ENCODE measurements around the gene CPT1C. TPM values are rescaled to one million over a fixed set of nuclear protein-coding genes. Genes with fewer than 3 reads are reported as not detected.

CPT1C gene
- total RNA-seq, 4 donors from 2014 or later, result 1.8 to 5.9 (median 4.8) TPM

- ATAC-seq (ENCODE audit: low FRiP score), result no peak
- TF ChIP-seq CTCF (IDR thresholded peaks at IDR 0.05), result no peak
- DNase-seq (ENCODE audit: low spot score), result no peak
Observed at GRCh38 chr19:49761249-49761624, 70.3 kb downstream of the CPT1C start.

- TF ChIP-seq CTCF (IDR thresholded peaks at IDR 0.05), result no peak
- ATAC-seq (ENCODE audit: low FRiP score) (no peak), DNase-seq (ENCODE audit: low spot score) (no peak)
Observed at GRCh38 chr19:49761625-49762311, 70.9 kb downstream of the CPT1C start.

- ATAC-seq (ENCODE audit: low FRiP score) (no peak), DNase-seq (ENCODE audit: low spot score) (no peak)
- no peak for TF ChIP-seq CTCF (IDR thresholded peaks at IDR 0.05)
Observed at GRCh38 chr19:49763230-49763629, 72.3 kb downstream of the CPT1C start, which contains the start of gene TSKS. TSS of gene TSKS (minus strand) at chr19:49763306. CDS start at chr19:49763247, 59 bp downstream.

Small RNA genes within 50 kb of the gene (small RNA-seq; reads per million reads assigned to genes)
- gene MIR5088, result not detected

Other genes starting within 250 kb of the CPT1C start
- gene SLC17A7, start 249.6 kb upstream of the CPT1C start, total RNA-seq, result 1 to 10 TPM in 3 of 4 donors, under 1 TPM in 1; 0.48 to 6.3 (median 1.0) TPM
- gene PIH1D1, start 239.3 kb upstream of the CPT1C start, total RNA-seq, result 10 to 100 TPM; 52.7 to 87.4 (median 75.7) TPM
- 10 to 100 TPM; 20.3 to 48.1 (median 34.6) TPM for gene ALDH16A1, start 237.9 kb upstream of the CPT1C start, total RNA-seq
- 10 to 100 TPM in 1 of 4 donors, 1 to 10 TPM in 3; 2.3 to 11.2 (median 2.6) TPM for gene FLT3LG, start 216.9 kb upstream of the CPT1C start, total RNA-seq
- 1,000 to 10,000 TPM; 2,551 to 3,862 (median 3,160) TPM for gene RPL13A, start 203.5 kb upstream of the CPT1C start, total RNA-seq
- 1,000 to 10,000 TPM; 3,715 to 4,750 (median 4,286) TPM for gene RPS11, start 194.7 kb upstream of the CPT1C start, total RNA-seq
- 100 to 1,000 TPM; 314 to 479 (median 337) TPM for gene FCGRT, start 178.5 kb upstream of the CPT1C start, total RNA-seq
- 10 to 100 TPM; 23.7 to 70.1 (median 26.9) TPM for gene RCN3, start 163.1 kb upstream of the CPT1C start, total RNA-seq
- gene NOSIP, start 110.6 kb upstream of the CPT1C start, total RNA-seq, result 10 to 100 TPM; 36.9 to 70.8 (median 46.4) TPM
- 1 to 10 TPM in 2 of 4 donors, under 1 TPM in 1, not detected in 1; 0.79 to 5.2 (median 2.3) TPM for gene PRRG2, start 109.8 kb upstream of the CPT1C start, total RNA-seq
- 10 to 100 TPM in 1 of 4 donors, 1 to 10 TPM in 3; 3.3 to 11.3 (median 4.1) TPM for gene PRR12, start 99.9 kb upstream of the CPT1C start, total RNA-seq
- gene RRAS, start 51.0 kb upstream of the CPT1C start, total RNA-seq, result 10 to 100 TPM; 72.2 to 91.0 (median 76.8) TPM
- 10 to 100 TPM in 2 of 4 donors, 1 to 10 TPM in 2; 8.8 to 13.6 (median 11.5) TPM for gene SCAF1, start 48.9 kb upstream of the CPT1C start, total RNA-seq
- 10 to 100 TPM; 32.4 to 62.7 (median 36.4) TPM for gene IRF3, start 25.3 kb upstream of the CPT1C start, total RNA-seq
- gene BCL2L12, start 25.2 kb upstream of the CPT1C start, total RNA-seq, result 1 to 10 TPM; 3.6 to 9.2 (median 5.9) TPM
- 100 to 1,000 TPM; 150 to 250 (median 170) TPM for gene PRMT1, start 13.8 kb upstream of the CPT1C start, total RNA-seq
- gene ADM5, start 1.5 kb upstream of the CPT1C start, total RNA-seq, result 1 to 10 TPM; 1.2 to 3.4 (median 2.3) TPM
- 10 to 100 TPM in 1 of 4 donors, under 1 TPM in 3; 0.36 to 14.2 (median 0.44) TPM for gene TSKS, start 72.2 kb downstream of the CPT1C start, total RNA-seq
- 10 to 100 TPM; 63.9 to 88.0 (median 72.4) TPM for gene AP2A1, start 75.9 kb downstream of the CPT1C start, total RNA-seq
- gene FUZ, start 122.2 kb downstream of the CPT1C start, total RNA-seq, result 10 to 100 TPM; 10.2 to 20.3 (median 17.0) TPM
- gene MED25, start 127.2 kb downstream of the CPT1C start, total RNA-seq, result 10 to 100 TPM; 14.4 to 32.2 (median 19.6) TPM
- 10 to 100 TPM; 37.3 to 64.8 (median 58.1) TPM for gene PTOV1, start 160.0 kb downstream of the CPT1C start, total RNA-seq
- 10 to 100 TPM; 33.9 to 69.7 (median 50.2) TPM for gene PNKP, start 176.5 kb downstream of the CPT1C start, total RNA-seq
- gene AKT1S1, start 186.2 kb downstream of the CPT1C start, total RNA-seq, result 10 to 100 TPM; 12.2 to 18.3 (median 14.7) TPM
- gene TBC1D17, start 186.6 kb downstream of the CPT1C start, total RNA-seq, result 10 to 100 TPM; 15.6 to 24.9 (median 22.3) TPM
- 1 to 10 TPM in 2 of 4 donors, under 1 TPM in 1, not detected in 1; 0.56 to 5.5 (median 1.5) TPM for gene IL4I1, start 205.8 kb downstream of the CPT1C start, total RNA-seq
- 10 to 100 TPM; 10.2 to 17.7 (median 15.7) TPM for gene ATF5, start 238.1 kb downstream of the CPT1C start, total RNA-seq
- gene NUP62, start 238.4 kb downstream of the CPT1C start, total RNA-seq, result 10 to 100 TPM; 24.9 to 45.5 (median 30.6) TPM